G401 (cell line): ENCODE results near the gene TEAD1. TPM values are rescaled to one million over a fixed set of nuclear protein-coding genes. Genes with fewer than 3 reads are reported as not detected.

ENCODE experiments used
- DNase-seq: peaks from one replicate; pipeline ENCODE4 v3.0.0-alpha.2; 2015; ENCODE audit warnings: low spot score
- in situ Hi-C: cut with HindIII; loops from 2 replicates; pipeline ENCODE4 v1.10.0; 2016; ENCODE audit warnings: low sequenced_read_pairs, mixed read lengths
- total RNA-seq: library from RNA; depleted of rRNA; stranded (reverse); fragments of >200 nt; shearing (Covaris generic); gene quantifications from 2 replicates; pipeline ENCODE4 v1.2.3, GENCODE V29; 2014

The TEAD1 gene
- total RNA-seq, 1 experiment from 2014 or later: 33.4 TPM

DNA sequence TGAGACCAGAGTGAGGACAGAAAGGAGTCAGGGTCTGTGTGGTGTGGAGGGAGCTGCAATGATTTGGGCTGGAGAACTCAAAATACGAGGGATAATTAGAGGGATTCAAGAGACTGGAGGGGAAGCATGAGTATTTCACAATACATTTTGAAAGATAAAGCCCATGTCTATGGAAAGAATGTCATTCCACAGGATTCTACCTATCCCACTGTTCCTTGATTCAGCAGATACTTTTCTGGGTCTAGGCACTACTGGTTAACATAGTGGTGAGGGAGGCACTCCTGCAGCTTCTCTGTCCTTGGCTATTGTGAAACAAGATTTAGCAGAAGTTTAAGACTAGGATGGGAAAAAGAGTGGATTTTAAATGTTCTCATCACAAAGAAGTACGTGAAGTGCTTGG, 262.0 kb downstream of the TEAD1 start:
- no peak for DNase-seq
- in situ Hi-C loops: no loop called here

DNA sequence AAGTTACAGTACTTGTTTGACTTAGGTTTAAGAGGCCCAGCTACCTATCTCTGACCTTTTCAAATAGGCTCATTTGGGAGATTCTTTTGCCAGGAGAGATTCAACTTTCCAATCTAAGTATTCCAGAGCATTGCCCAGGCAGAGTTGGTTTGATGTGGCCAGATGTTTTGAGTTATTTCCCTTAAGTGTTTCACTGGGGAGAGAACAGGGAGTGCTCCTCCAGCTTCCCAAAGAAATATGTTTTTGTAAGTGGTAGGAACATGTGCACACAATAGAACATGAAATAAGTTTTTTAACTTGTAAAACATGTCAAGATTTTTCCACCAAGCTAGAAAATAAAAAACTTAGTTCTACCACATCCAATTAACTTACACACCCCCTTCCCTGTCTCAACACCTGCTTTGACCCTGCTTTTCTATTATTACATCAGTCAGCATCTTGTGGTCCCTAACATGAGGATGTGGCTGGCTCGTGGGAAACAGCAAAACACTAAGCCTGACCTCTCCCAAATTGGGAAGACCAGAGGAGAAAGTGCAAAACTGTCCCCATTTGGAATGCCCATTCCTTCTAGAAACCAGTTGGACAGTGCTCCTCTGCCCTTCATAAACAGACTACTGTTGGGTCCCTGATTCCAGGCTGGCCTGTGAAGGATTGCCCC, 264.5 kb downstream of the TEAD1 start:
- in situ Hi-C loops: no loop called here
- no peak for DNase-seq

DNA sequence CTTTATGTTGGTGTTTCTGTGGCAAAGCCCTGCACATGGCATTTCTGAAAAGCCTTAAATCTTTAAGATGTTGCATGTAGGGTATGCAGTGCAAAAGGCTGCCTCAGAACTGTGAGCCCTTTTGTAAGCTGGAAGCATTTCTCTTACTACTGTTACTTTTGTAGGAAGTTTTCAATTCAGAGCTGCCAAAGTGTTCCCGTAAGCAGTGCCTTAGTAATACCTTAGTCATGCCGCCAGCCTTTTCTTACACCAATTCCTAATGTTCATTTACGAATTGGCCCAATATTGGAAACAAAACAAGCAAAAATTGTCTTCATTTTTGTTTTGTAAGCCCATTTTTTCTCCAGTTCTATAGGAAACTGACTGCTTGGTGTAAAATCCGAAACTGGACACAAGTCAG, 267.4 kb downstream of the TEAD1 start:
- DNase-seq: no peak
- in situ Hi-C loops: no loop called here

DNA sequence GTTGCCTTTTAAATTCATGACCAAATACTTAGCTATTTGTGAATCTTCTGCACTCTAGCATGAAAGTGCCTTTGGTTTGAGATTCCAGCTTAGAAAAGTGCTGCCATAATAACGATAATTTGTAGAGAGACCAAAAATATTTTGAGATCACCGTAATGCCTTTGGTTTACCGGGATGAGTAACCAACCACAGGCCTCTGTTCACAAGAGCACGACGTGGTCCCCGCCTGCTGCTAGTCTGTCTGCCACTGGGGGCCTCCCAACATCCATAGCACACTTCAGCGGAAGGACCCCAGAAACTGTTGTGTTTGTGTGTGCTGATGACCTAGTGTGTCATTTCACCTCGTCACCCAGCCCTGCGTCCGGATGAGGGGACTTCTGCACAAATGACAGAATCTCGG, 267.9 kb downstream of the TEAD1 start:
- in situ Hi-C loops: no loop called here
- no peak for DNase-seq

DNA sequence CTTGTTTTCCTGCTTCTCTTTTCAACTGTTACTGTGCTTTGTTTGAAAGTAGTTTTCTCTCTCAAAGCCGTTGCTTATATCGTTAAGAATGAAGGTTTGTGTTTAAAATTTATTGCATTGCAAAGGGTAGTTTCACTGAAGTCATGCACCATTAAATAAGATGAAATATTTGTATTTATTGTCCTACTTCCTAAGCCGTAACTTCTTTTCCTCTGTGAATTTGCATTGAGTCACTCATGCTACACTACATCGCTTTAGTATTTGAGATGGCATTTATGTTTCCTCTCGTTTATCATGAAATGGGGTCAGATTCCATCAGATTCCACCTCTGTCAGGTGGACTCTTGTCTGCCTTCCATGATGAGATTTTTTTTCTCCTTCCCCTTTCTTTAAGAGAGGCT, 269.1 kb downstream of the TEAD1 start:
- in situ Hi-C loops: no loop called here

DNA sequence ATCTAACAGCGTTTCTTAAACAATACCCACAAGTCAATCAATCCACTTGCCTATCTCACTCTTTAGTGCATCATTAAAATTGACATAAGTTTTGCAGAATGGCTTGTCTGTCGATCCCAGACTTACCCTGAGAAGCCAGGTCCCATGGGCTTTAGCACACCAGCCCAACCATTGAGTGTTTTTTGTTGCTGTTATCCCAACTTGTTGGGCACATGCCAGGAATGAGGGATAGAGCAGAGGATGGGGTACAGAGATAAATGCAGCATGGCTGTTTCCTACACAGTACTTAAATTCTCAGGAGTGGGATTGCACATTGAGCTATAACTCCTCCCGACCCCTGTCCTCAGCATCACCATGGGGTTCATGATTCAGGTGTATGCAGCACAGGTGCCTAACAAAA, 270.7 kb downstream of the TEAD1 start:
- no peak for DNase-seq
- in situ Hi-C loops: no loop called here

More for the DNA sequence above, 269.1 kb downstream of the TEAD1 start:
- DNase-seq: no peak

DNA sequence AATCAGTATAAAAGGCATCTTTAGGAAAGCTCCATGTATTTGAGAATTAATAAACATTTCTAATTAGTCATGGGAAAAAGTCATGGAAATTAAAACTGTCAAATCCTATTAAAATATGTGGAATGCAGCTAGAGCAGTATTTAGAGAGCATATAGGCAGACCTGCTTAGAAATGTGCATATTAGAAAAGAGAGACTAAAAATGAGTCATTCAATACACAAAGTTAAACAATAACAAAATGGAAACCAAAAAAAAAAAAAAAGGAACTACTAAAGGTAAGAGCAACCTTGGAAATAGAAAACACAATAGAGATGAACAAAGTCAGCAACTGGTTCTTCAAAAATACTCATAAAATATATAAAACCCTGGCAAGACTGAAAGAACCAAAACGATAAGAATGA, 275.2 kb downstream of the TEAD1 start:
- DNase-seq: no peak
- in situ Hi-C loops: no loop called here

DNA sequence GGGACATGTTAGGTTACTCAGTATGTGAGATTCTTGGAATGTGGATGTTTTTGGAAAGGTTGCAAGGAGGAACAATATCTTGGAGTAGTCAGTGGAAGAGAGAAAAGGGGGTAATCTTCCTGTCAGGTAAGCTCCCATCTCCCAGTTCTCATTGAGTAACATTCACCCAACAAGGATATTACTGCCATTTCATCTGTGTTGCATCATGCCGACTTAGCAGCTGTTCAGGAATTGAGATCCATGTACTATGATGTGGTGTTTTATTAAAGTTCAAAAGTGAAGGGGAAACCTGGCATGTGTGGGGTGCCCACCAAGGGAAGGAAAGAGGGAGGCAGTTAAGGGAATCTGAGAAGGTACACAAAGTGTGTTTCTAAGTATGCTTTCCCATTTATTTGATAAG, 276.4 kb downstream of the TEAD1 start:
- DNase-seq: no peak
- in situ Hi-C loops: no loop called here

DNA sequence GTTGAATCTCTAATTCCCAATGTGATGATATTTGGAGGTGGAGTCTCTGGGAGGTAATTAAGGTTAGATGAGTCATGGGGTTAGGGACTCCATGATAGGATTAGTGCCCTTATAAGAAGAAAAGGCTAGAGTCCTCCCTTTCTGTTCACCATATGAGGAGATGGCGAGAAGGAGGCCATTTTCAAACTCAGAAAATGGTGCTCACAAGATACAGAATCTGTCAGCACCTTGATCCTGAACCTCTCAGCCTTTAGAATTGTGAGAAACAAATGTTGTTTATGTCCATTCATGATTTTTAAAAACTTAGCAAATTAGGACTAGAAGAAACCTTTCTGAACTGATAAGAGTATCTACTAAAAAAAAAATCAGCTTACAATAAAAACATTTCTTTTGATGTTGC, 277.2 kb downstream of the TEAD1 start:
- in situ Hi-C loops: no loop called here
- no peak for DNase-seq

DNA sequence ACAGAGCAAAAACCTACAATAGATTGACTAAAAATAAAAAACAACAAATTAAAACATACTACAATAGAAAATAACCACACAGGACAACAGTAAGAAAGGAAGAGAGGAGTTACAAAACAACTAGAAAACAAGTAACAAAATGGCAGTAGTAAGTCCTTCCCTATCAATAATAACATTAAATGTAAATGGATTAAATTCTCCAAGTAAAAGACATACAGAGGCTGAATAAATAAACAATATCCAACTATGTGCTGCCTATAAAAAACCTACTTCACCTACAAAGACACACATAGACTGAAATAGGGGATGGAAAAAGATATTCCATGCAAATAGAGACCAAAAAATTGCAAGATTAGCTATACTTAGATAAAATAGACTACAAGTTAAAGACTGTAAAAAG, 277.9 kb downstream of the TEAD1 start:
- in situ Hi-C loops: no loop called here
- DNase-seq: no peak

DNA sequence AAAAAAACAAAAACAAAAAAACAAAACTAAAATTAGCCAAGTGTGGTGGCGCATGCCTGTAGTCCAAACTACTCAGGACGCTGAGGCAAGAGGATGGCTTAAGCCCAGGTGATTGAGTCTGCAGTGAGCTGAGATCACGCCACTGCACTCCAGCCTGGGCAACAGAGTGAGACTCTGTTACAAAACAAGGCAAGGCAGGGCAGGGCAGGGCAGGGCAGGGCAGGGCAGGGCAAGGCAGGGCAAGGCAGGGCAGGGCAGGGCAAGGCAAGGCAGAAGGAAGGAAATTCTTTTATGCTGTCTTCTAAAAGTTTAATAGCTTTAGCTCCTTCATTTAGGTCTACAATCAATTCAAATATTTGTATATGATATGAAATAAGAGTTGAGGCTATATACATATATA, 284.8 kb downstream of the TEAD1 start:
- DNase-seq: no peak
- in situ Hi-C loops: no loop called here

DNA sequence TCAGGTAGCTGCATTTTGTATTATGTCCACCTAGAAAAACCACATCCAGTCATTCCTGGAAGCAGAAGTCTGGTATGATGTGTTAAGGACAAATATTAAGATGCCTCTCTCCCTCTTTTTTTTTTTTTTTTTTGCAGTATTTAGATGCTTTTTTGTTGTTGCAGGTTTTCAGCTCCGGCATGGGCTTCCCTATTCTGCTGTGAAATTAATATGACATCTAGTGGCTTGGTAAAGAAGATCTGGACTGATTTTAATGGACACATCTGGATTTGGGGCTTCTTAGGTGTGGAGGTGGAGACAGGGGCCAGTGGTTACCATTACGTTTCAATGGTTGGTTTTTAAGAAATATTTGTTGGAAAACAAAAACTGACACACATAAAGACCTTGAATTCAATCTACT, 287.4 kb downstream of the TEAD1 start:
- no peak for DNase-seq
- in situ Hi-C loops: no loop called here

DNA sequence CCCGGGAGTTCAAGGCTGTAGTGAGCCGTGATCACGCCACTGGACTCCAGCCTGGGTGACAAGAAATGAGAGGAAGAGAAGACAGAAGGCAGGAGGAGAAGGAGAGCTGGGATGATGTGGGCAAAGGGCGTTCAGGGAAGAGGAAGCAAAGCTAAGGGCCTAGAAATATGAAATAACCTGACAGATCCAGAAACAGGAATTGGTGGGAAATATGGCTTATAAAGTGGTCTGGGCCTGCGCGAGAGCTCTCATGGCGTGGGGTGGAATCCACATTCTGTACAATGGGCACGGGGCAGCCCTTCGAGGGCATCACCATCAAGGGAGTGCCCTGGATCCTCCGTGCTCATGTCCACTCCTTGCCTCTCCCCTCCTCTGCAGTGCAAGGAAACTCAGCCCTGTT, 288.1 kb downstream of the TEAD1 start:
- in situ Hi-C loops: no loop called here
- no peak for DNase-seq

DNA sequence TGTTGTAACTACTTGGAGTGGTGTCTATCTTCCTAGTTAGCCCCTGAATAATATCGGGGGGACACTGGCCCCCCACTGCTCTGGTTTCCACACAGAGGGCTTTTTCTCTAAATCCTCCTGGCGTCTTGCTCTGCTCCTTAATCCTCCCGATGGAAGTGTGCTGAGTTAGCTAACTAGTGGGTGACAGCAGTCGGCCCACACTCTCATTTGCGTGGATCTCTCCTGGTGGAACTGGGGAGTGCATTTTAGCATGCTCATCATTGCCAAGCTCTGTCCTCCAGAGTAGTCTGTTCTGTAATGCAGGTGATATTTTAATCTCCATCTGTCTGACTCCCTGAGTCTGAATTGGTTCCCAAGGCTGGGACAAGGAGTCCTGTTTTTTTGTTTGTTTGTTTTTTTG, 288.8 kb downstream of the TEAD1 start:
- in situ Hi-C loops: no loop called here
- no peak for DNase-seq

DNA sequence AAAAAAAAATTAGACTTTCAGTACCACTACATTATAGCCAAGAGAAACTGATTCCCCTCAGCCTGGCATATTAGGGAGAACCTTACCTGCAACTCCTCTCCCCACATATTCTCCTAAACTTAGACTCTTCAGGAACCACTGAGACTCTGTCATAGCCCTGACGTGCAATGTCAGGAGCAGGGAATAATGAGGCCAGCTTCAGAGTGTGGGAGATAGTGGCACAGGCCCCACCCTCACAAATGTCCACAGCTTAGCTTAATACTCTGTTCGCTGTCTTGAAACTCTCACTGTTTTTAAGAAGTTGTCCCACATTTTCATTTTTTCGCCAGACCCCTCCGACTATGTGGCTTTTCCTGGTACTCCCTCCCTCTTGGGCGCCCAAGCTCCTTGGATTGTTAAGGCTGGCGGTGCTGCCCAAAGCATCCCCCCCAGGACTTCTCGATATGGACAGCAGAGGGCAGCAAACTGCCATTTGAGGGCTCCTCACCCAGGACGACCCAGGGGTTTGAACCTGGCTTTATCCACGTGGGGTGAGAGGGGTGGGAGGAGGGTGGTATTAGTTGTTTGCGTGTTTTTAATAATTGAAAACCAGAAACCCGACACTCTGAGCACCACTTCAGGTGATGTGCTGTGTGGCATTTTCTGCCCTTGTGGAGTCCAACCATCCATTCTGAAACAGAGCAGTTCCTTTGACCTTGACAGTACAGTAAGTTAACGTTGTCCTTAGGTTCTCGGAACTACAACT, 289.7 kb downstream of the TEAD1 start:
- in situ Hi-C loops: no loop called here
- peak; percentile 44 for DNase-seq

DNA sequence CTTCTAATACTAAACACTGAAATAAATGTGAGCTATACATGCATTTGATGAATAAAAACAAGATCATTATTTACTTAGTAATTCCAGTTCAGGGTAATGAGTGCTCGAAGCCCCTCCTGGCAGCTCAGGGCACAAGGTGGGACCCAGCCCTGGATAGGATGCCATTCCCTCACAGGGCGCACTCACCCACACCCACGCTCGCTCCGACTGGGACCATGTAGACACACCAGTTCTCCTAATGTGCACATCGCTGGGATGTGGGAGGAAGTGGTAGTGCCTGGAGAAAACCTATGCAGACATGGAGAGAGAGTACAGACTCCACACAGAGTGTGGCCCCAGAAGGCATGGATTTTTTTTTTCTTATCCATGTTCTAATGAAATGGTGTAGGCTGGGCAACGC, 290.4 kb downstream of the TEAD1 start:
- in situ Hi-C loops: no loop called here
- DNase-seq: no peak

DNA sequence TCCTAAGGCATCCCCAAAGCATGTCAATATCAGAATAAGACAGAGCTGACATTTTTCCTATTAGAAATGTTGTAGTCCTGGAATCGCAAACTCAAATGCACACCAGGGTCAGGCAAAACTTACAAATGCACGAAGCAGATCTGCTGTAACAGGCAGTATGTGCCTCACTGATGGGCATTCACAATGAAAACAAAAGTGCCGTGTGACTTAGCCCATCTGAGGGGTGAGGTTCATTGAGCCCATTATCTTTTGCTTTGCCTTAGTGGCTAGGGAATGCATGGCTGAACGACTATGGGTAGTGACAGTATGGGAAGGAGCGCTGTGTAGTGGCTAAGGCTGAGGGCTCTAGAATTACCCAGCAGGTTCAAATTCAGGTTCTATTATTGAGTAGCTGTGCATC, 291.8 kb downstream of the TEAD1 start:
- in situ Hi-C loops: no loop called here
- DNase-seq: no peak

DNA sequence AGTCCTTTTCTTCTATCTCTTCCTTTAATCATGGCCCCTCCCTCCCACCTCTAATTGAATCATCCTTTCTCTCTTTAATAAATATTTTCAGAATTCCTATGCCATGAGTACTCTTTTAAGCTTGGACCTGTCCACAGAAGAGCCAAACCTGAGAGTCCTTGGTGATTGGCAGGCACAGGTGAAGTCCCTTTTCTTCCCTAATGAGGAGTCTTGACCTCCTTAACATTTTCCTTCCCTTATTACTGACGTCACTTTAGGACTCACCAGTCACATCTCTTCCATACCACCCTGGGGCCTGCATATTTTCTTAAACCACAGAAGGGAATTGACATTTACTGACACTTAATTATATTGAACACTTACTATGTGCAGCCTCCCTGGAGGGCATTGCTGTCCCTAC, 293.9 kb downstream of the TEAD1 start:
- in situ Hi-C loops: no loop called here
- no peak for DNase-seq

DNA sequence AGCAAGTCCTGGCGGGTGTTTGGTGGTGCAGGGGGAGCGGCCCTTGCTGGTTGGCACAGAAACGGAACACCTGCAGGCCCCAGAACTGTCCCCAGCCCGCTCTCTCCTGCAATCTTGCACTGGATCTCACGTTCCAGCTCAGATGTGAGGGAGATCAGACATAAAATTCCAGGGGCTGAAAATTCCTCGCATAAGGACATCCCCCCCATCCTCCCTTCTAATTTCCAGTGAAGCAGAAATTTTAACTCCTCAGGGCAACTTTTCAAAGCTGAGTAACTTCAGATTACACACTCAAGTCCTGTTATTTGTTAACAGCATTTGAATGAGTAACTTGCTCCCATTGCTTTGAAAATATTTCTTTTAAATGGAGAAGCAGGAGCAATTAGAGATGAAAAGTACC, 294.6 kb downstream of the TEAD1 start:
- DNase-seq: no peak
- in situ Hi-C loops: no loop called here

DNA sequence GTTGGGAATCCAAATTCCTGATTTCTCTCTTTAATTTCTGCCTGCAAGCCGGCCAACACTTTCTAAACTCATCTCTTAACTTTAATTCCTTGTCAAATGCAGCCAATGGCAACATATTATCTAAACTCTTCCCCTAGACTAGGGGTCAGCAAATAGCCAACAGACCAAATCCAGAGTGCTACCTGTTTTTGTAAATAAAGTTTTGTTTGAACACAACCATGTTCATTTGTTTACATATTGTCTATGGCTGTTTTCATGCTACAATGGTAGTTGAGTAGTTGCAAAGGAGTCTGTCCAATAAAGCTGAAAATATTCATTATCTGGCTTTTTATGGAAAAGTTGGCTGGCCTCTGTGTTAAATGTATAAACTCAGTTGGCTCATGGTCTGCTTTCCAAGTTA, 297.7 kb downstream of the TEAD1 start:
- in situ Hi-C loops: no loop called here
- no peak for DNase-seq

DNA sequence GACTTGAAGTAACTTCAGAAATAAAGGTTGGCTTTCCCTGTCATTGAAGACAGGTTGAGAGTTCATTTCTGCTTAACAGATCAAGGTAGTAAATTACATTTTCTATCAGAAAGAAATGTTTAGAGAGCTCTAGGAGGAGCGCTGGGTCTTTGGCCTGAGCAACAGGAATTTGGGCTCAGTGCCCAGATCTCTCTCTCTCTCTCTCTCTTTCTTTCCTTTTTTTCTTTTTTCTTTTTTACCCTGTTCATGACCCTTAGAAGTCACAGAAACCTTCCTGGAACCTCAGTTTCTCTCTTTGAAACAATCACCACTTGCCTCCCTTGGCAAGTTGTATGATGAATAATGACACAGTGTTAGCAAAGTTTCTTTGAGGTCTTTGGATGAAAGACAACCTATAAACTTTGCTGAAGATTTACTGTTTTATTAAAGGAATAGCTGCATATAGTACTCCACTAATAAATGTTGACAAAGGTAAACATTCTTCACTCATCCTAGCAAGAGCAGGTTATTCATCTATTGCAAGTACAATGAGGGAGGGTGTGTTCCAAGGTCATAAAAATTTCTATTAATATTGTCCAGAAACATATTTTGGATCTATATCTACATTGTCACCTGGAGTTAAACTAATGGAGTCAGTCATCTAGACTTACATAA, 299.4 kb downstream of the TEAD1 start:
- no peak for DNase-seq
- in situ Hi-C loops: no loop called here
